Femur (tissue), 1 donor: ENCODE measurements around the gene B4GALNT2.
"Not testable (repeated sequence)": the region's sequence is repeated elsewhere in the genome, so short reads cannot be mapped to it uniquely, and the experiment has no call there.

Experiments used
- DNase-seq: peaks from one replicate; pipeline ENCODE4 v3.0.0-alpha.2; 2017

The B4GALNT2 gene

DNA sequence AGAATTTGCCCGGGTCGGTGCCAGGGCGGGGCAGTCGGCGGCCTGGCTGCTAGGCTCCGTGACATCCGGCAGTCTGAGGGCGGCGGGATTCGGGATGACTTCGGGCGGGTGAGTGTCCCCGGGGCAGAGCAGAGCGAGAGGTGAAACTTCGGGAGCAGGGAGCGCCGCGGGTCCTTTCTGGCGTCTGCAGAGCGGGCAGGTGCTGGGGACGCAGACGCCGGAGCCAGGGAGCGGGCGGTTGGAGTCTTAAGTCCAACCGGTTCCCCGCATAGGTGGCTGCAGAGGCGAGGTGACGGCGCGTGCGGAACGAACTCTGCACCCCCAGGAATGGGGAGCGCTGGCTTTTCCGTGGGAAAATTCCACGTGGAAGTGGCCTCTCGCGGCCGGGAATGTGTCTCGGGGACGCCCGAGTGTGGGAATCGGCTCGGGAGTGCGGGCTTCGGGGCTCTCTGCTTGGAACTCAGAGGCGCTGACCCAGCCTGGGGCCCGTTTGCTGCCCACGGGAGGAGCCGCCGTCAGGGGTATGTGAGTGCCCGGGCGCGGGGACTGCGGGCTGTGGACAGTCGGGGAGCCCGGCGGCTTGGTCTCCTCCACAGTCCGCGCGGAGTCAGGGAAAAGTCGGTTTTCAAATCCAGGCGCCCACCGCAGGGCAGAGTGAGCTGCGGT lies at the start of gene B4GALNT2:
Gene B4GALNT2 (plus strand): TSS at position 71 of the 666 bp plus-strand sequence. CDS start 24 bp downstream, at position 95.
- no peak for DNase-seq

DNA sequence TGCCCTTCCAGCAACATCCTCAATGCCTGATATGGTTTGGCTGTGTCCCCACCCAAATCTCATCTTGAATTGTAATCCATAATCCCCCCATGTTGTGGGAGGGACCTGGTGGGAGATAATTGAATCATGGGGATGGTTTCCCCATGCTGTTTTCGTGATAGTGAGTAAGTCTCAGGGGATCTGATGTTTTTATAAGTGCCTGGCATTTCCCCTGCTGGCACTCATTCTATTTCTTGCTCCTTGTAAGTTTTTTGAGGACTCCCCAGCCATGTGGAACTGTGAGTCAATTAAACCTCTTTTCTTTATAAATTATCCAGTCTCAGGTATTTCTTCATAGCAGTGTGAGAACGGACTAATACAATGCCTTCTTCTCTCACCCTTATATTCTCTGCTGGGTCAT lies 47.5 kb upstream of the B4GALNT2 start:
- not testable (repeated sequence) for DNase-seq

GRCh38 chr17:49085565-49086315 lies 46.8 kb upstream of the B4GALNT2 start:
- DNase-seq = no peak

- no peak for DNase-seq
Measured at GRCh38 chr17:49086316-49086605, 46.3 kb upstream of the B4GALNT2 start.

DNA sequence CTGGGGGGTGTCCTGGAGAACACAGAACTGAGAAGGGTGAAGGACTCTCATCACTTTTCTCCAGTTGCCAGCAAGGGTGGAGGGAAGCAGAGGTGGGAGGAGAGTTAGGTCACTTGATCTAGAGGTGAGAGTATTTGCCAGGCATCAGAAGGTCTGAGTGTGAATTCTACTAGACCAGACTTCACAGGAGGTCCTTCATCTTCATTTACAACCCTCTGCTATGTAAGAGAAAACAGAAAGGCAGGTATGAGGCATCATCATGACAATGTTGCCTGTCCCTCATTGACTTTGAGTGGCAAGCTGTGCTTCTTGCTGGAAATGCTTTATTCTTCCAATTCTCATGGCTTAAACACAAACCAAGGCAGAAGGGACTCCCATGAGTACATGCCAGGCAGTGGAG lies 45.9 kb upstream of the B4GALNT2 start:
- DNase-seq = no peak

GRCh38 chr17:49089094-49089493 lies 43.5 kb upstream of the B4GALNT2 start:
- no peak for DNase-seq

DNA sequence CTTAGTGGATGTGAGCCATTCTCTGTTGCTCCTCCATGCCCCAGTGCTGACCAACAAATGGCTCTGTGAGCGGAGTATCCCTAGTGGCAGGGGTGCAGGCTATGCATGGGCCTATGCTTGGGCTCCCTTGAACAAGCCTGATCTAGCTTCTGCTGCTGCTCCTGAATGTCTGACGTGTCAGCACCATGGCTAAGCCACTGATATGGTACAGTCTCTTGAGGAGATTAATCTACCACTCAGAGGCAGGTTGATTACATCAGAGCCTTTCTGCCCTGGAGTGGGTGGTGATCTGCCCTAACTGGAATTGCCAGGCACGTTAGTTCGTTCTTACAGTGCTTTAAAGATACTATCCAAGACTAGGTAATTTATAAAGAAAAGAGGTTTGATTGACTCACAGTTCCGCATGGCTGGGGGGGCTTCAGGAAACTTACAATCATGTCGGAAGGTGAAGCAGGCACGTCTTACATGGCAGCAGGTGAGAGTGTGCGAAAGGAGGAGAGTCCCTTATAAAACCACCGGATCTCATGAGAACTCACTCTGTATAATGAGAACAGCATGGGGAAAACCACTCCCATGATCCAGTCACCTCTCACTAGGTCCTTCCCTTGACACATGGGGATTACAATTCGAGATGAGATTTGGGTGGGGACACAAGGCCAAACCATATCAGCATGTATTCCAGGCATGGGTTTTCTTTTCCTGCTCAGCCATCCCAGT lies 41.5 kb upstream of the B4GALNT2 start:
- no peak for DNase-seq

GRCh38 chr17:49093131-49093530 lies 39.4 kb upstream of the B4GALNT2 start:
- DNase-seq = no peak

GRCh38 chr17:49100601-49101000 lies 32.0 kb upstream of the B4GALNT2 start:
- no peak for DNase-seq

GRCh38 chr17:49101054-49101534 lies 31.5 kb upstream of the B4GALNT2 start:
- DNase-seq = no peak

GRCh38 chr17:49103360-49103759 lies 29.2 kb upstream of the B4GALNT2 start:
- not testable (repeated sequence) for DNase-seq

DNA sequence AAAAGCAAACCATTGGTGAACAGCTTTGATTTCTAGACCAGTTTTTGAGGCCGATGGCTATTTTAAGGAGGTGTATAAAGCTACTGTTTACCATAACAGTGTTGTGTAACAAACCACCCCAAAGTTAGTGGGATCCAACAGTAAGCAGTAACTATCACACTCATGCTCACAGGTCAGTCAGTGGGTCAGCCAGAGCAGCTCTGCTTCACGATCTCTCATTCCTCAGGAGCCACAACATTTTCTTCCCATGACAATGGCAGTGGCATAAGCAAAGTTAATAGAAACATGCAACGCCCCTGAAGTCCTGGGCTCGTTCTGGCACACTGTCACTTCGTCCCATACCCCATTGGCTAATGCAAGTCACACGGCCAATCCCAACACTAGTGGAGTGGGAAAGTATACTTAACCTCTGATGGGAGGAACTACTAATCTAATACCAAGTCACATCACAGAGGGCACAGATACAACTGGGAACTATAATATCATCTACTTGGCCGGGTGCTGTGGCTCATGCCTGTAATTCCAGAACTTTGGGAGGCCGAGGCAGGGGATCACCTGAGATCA lies 28.0 kb upstream of the B4GALNT2 start:
- DNase-seq = no peak

DNA sequence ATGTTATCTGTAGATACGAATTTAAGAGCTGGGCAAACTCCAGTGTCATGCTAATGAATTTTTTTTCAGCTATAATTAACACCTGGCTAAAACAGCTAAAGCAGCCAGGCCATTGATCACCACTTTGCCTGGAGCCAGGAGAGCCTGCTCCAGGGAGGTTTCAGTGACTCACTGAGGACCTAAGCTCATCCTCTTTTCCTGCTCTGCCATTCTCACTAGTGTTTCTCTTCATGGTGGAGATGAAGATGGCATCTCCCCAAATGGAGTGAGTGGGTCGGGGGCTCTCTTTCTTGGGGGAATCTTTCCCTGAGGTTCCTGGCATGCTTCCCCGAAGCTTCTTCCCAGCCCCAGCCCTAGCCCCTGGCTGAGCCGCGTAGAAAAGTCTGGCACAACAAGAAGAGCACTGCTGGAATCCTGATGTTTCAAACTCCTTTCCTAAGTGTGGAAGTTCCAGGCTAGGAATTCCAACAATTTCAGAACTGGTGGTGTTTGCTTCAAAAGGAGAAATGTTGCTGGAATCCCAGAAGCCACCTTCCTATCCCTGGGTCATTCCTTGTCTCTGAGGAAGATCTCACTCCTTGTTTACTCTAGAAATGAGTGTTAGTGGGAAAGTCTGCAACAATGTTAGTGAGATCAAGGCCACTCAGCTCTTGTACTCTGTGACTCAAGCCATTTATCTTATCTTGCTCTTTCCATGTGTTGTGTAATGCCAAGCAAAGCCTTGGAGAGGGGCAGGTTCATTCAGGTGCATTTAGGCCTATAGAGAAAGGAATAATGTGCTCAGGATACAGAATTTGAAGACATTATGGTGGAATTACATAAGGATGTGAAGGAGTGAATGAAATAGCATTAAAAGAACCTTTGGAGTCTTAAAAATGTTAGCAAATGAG lies 26.0 kb upstream of the B4GALNT2 start:
- no peak for DNase-seq

DNA sequence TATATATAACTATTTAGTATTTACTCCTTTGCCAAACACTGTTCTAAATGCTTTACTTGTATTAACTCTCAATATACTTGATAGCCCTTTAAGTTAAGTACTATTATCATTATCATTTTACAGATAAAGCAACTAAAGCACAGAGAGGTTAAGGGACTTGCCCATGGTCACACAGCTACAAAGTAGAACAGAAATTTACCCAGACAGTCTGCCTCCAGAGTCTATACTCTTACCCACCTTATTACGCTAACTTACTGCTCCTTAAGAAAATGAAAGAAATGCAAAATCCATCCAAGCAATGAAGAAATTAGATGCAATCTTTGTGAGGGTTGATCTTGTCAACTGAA lies 25.4 kb upstream of the B4GALNT2 start:
- no peak for DNase-seq

GRCh38 chr17:49108318-49108717 lies 24.3 kb upstream of the B4GALNT2 start:
- no peak for DNase-seq

- DNase-seq = no peak
Measured at GRCh38 chr17:49110509-49110908, 22.1 kb upstream of the B4GALNT2 start.

DNA sequence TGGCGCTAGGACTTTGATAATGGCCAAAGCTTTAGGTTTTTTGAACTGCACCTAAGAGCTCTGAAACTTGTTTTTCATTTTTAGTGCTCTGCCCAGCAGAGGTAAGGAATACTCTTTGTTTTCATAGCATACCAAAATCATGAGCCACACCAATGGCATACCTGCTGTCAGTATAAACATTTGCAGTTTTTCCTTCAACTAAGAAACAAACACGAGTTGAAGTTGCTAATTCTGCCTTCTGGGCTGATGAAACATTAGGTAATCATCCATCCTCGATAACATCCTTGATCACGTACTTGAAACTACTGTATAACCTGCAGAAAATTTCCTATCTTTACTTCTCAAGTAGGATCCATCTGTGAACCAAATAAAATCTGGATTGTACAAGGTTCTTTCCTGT lies 20.6 kb upstream of the B4GALNT2 start:
- no peak for DNase-seq

DNA sequence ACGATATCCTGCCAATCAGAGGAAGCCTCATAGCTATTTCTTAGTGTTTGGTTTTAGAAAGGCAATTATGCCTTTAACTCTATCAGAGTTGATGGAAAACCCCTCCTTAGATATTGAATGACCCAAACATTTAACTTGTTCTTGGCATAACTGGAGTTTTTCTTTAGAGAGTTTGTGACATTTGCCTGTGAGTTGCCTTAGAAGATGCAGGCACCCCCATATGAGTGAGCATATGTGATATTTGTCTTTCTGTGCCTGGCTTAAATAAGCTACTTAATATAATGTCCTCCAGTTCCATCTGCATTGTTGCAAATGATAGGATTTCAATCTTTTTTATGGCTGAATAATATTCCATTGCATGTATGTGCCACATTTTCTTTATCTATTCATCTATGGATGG lies 19.6 kb upstream of the B4GALNT2 start:
- no peak for DNase-seq

- DNase-seq = no peak
Measured at GRCh38 chr17:49114703-49115102, 17.9 kb upstream of the B4GALNT2 start.

DNA sequence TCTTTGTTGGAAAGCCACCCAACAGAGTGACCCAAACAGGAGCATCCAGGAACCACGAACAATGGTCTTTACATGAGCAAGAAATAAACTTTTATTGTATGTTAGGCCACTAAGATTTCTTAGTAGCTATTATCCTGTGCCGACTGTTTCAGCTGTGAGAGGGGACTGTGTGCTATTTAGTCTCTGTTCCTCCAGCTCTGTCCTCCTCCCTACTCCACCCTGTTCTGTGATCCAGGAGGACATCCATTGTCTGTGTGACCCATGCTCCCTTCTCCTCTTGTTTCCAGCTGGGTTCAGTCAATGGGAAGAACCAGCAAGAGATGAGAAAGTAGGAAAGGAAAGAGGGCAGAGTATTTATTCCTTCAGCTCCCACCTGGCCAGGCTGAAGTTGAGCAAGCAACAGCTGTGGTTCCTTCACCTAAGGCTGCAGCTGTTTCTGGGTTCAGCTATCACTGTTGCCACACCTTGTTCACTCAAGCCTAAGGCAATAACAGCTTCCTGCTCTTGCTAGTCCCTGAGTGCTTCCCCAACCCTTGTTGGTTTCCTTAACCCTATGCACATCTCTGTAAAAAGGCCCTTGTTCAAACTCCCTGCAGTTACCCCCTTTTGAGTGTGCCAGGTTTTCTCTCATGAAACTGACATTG lies 14.9 kb upstream of the B4GALNT2 start:
- DNase-seq = no peak

DNA sequence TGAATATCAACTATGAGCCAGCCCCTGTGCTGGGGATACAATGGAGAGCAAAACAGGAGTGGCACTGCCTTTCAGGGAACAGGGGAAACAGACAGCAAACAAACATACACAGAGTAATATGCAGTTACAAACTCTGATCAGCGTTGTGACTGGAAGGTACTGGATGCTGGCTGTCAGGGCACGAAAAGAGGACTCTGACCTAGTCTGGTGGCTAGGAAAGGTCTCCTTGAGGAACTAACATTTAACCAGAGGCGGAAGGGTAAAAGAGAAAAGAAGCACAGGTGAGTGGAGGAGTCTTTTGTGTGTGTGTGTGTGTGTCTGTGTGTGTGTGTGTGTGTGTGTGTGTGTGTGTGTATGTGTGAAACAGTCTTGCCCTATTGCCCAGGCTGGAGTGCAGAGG lies 12.4 kb upstream of the B4GALNT2 start:
- DNase-seq = no peak

GRCh38 chr17:49121696-49122292 lies 10.8 kb upstream of the B4GALNT2 start:
- no peak for DNase-seq
